Measurements from ENCODE around the gene CFAP100.

Gene CFAP100

GRCh38 chr3:126476166-126477060, 81.7 kb downstream of the CFAP100 start:
- Mint-ChIP-seq H3K36me3 (ENCODE audit: low read depth) (peaks cover 20% of the 10 kb centered on the region), H3K4me3 (peak overlapping the region; percentile 87), H3K4me1 (ENCODE audit: low read depth) (peaks cover 32% of the 10 kb centered on the region), H3K9me3 (no peaks in the 10 kb centered on the region), H3K27ac (peak overlapping the region; percentile 77), H3K27me3 (ENCODE audit: low read depth) (no peaks in the 10 kb centered on the region)
- no peak for DNase-seq (ENCODE audit: low spot score)

- H3K36me3 Mint-ChIP-seq (ENCODE audit: low read depth) = peaks cover 17% of the 10 kb centered on the region
- no peak for DNase-seq (ENCODE audit: low spot score)
- peak overlapping the region; percentile 87 for H3K4me3 Mint-ChIP-seq
- H3K4me1 Mint-ChIP-seq (ENCODE audit: low read depth) = peaks cover 32% of the 10 kb centered on the region
- H3K27ac Mint-ChIP-seq = peak overlapping the region; percentile 77
- H3K27me3 Mint-ChIP-seq (ENCODE audit: low read depth) = no peaks in the 10 kb centered on the region
- H3K9me3 Mint-ChIP-seq = no peaks in the 10 kb centered on the region
These were observed 82.3 kb downstream of the CFAP100 start for GRCh38 chr3:126477061-126477380.

GRCh38 chr3:126478581-126479310, 84.0 kb downstream of the CFAP100 start:
- Mint-ChIP-seq H3K27ac (no peak overlapping the region), H3K4me1 (ENCODE audit: low read depth) (peaks cover 15% of the 10 kb centered on the region), H3K27me3 (ENCODE audit: low read depth) (no peaks in the 10 kb centered on the region), H3K9me3 (no peaks in the 10 kb centered on the region), H3K36me3 (ENCODE audit: low read depth) (peaks cover under 1% of the 10 kb centered on the region), H3K4me3 (no peak overlapping the region)
- no peak for DNase-seq (ENCODE audit: low spot score)

GRCh38 chr3:126479642-126480041, 84.9 kb downstream of the CFAP100 start:
- Mint-ChIP-seq H3K4me1 (ENCODE audit: low read depth) (peaks cover 7% of the 10 kb centered on the region), H3K9me3 (no peaks in the 10 kb centered on the region), H3K4me3 (no peak overlapping the region), H3K27me3 (ENCODE audit: low read depth) (no peaks in the 10 kb centered on the region), H3K27ac (no peak overlapping the region), H3K36me3 (ENCODE audit: low read depth) (no peaks in the 10 kb centered on the region)
- DNase-seq (ENCODE audit: low spot score) = no peak

GRCh38 chr3:126480206-126480605, 85.5 kb downstream of the CFAP100 start:
- Mint-ChIP-seq H3K4me1 (ENCODE audit: low read depth) (peaks cover 7% of the 10 kb centered on the region), H3K27me3 (ENCODE audit: low read depth) (no peaks in the 10 kb centered on the region), H3K27ac (no peak overlapping the region), H3K36me3 (ENCODE audit: low read depth) (no peaks in the 10 kb centered on the region), H3K4me3 (no peak overlapping the region), H3K9me3 (no peaks in the 10 kb centered on the region)
- DNase-seq (ENCODE audit: low spot score) = no peak

- no peak for DNase-seq (ENCODE audit: low spot score)
- no peak overlapping the region for H3K4me3 Mint-ChIP-seq
- H3K9me3 Mint-ChIP-seq = no peaks in the 10 kb centered on the region
These were observed 86.2 kb downstream of the CFAP100 start for GRCh38 chr3:126480861-126481260.

GRCh38 chr3:126481808-126482502, 87.2 kb downstream of the CFAP100 start:
- no peak for DNase-seq (ENCODE audit: low spot score)
- H3K27ac Mint-ChIP-seq = no peak overlapping the region
- H3K36me3 Mint-ChIP-seq (ENCODE audit: low read depth) = no peaks in the 10 kb centered on the region
- no peak overlapping the region for H3K4me3 Mint-ChIP-seq
- H3K4me1 Mint-ChIP-seq (ENCODE audit: low read depth) = peaks cover 9% of the 10 kb centered on the region
- no peaks in the 10 kb centered on the region for H3K9me3 Mint-ChIP-seq
- H3K27me3 Mint-ChIP-seq (ENCODE audit: low read depth) = no peaks in the 10 kb centered on the region

More at GRCh38 chr3:126480861-126481260, 86.2 kb downstream of the CFAP100 start:
- no peak overlapping the region for H3K27ac Mint-ChIP-seq
- no peaks in the 10 kb centered on the region for H3K36me3 Mint-ChIP-seq (ENCODE audit: low read depth)
- H3K27me3 Mint-ChIP-seq (ENCODE audit: low read depth) = no peaks in the 10 kb centered on the region
- peaks cover 7% of the 10 kb centered on the region for H3K4me1 Mint-ChIP-seq (ENCODE audit: low read depth)

GRCh38 chr3:126482503-126483255, 88.0 kb downstream of the CFAP100 start:
- Mint-ChIP-seq H3K4me1 (ENCODE audit: low read depth) (peaks cover 14% of the 10 kb centered on the region), H3K9me3 (no peaks in the 10 kb centered on the region), H3K36me3 (ENCODE audit: low read depth) (no peaks in the 10 kb centered on the region), H3K4me3 (no peak overlapping the region), H3K27me3 (ENCODE audit: low read depth) (no peaks in the 10 kb centered on the region), H3K27ac (no peak overlapping the region)
- no peak for DNase-seq (ENCODE audit: low spot score)

GRCh38 chr3:126483321-126483761, 88.6 kb downstream of the CFAP100 start:
- Mint-ChIP-seq H3K4me1 (ENCODE audit: low read depth) (peaks cover 15% of the 10 kb centered on the region), H3K27ac (no peak overlapping the region), H3K27me3 (ENCODE audit: low read depth) (no peaks in the 10 kb centered on the region), H3K36me3 (ENCODE audit: low read depth) (no peaks in the 10 kb centered on the region), H3K4me3 (no peak overlapping the region), H3K9me3 (no peaks in the 10 kb centered on the region)
- no peak for DNase-seq (ENCODE audit: low spot score)

- DNase-seq (ENCODE audit: low spot score) = no peak
- Mint-ChIP-seq H3K4me3 (no peak overlapping the region), H3K27ac (no peak overlapping the region), H3K27me3 (ENCODE audit: low read depth) (no peaks in the 10 kb centered on the region), H3K4me1 (ENCODE audit: low read depth) (peaks cover 15% of the 10 kb centered on the region), H3K36me3 (ENCODE audit: low read depth) (no peaks in the 10 kb centered on the region), H3K9me3 (no peaks in the 10 kb centered on the region)
These were observed 89.4 kb downstream of the CFAP100 start for GRCh38 chr3:126484148-126484547.

- no peak overlapping the region for H3K4me3 Mint-ChIP-seq
- peaks cover 15% of the 10 kb centered on the region for H3K4me1 Mint-ChIP-seq (ENCODE audit: low read depth)
- H3K9me3 Mint-ChIP-seq = no peaks in the 10 kb centered on the region
- H3K36me3 Mint-ChIP-seq (ENCODE audit: low read depth) = no peaks in the 10 kb centered on the region
- H3K27ac Mint-ChIP-seq = no peak overlapping the region
- no peaks in the 10 kb centered on the region for H3K27me3 Mint-ChIP-seq (ENCODE audit: low read depth)
- no peak for DNase-seq (ENCODE audit: low spot score)
These were observed 90.0 kb downstream of the CFAP100 start for GRCh38 chr3:126484662-126485061.

- Mint-ChIP-seq H3K36me3 (ENCODE audit: low read depth) (no peaks in the 10 kb centered on the region), H3K9me3 (no peaks in the 10 kb centered on the region), H3K4me1 (ENCODE audit: low read depth) (peaks cover 15% of the 10 kb centered on the region), H3K27ac (no peak overlapping the region), H3K4me3 (no peak overlapping the region), H3K27me3 (ENCODE audit: low read depth) (no peaks in the 10 kb centered on the region)
- DNase-seq (ENCODE audit: low spot score) = no peak
These were observed 90.6 kb downstream of the CFAP100 start for GRCh38 chr3:126485176-126485897.

- Mint-ChIP-seq H3K36me3 (ENCODE audit: low read depth) (no peaks in the 10 kb centered on the region), H3K27ac (no peak overlapping the region), H3K27me3 (ENCODE audit: low read depth) (no peaks in the 10 kb centered on the region), H3K4me3 (no peak overlapping the region), H3K4me1 (ENCODE audit: low read depth) (peaks cover 15% of the 10 kb centered on the region), H3K9me3 (no peaks in the 10 kb centered on the region)
- DNase-seq (ENCODE audit: low spot score) = no peak
These were observed 91.2 kb downstream of the CFAP100 start for GRCh38 chr3:126485956-126486355.

Data from T-helper 2 cell treated with Interferon-gamma antibody and Interleukin-4, amounts not matched to agents 5 μg/mL and 100 μg/mL, for 36 hours (primary cell).